ENCODE data around the gene AKR1D1.
A peak's percentile ranks its signal among the peaks of the same experiment; 100 is the strongest.

GRCh38 chr7:138154661-138155060 is 78.4 kb downstream of the AKR1D1 start:
- TF ChIP-seq GATA3 (IDR thresholded peaks at IDR 0.05; ENCODE audit: low read depth, low read length) = peak; percentile 93
- TF ChIP-seq GATA2 (IDR thresholded peaks at IDR 0.05; ENCODE audit: low read depth, low read length) = peak; percentile 83
